Ovary (tissue), 3 donors: ENCODE data around the gene ITPR1.

Source experiments
- EP300 ChIP-seq: sonication (generic); formaldehyde crosslinking; IDR thresholded peaks from one replicate; pipeline ENCODE4 v1.6.1; 2017; ENCODE audit warnings: antibody characterized with exemption
- TF ChIP-seq, protein P1 (sequence below), 3 donors: fragments of 450-650 bp in 2 of 3; fragments of 200-600 bp in 1 of 3; IDR thresholded peaks; one replicate each; pipeline versions ENCODE4 v1.5.1 to v1.8.0; 2016 to 2022; ENCODE audit warnings: antibody characterized with exemption in 3 of 3, mild to moderate bottlenecking in 1 of 3
- donor health status: DM: no; HTN: no; CAD: no.

DNA sequence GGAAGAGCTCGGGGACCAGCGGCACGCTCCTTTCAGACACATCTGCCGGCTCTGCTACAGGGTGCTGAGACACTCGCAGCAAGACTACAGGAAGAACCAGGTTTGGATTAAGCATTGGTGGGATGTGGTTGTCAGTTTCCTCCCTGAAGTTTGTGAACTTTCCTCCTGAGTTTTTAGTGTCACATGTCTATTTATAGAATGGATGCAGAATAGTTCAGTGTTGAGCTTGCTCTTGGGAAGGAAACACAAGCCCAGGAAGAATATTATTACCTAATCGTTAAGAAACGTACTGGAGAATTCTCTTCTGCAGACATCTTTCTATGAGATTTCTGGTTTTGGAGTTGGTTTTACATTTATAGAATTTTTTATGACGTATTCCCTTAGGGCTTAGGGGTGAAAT lies 172.0 kb downstream of the ITPR1 start:
- TF ChIP-seq, protein P1, sequence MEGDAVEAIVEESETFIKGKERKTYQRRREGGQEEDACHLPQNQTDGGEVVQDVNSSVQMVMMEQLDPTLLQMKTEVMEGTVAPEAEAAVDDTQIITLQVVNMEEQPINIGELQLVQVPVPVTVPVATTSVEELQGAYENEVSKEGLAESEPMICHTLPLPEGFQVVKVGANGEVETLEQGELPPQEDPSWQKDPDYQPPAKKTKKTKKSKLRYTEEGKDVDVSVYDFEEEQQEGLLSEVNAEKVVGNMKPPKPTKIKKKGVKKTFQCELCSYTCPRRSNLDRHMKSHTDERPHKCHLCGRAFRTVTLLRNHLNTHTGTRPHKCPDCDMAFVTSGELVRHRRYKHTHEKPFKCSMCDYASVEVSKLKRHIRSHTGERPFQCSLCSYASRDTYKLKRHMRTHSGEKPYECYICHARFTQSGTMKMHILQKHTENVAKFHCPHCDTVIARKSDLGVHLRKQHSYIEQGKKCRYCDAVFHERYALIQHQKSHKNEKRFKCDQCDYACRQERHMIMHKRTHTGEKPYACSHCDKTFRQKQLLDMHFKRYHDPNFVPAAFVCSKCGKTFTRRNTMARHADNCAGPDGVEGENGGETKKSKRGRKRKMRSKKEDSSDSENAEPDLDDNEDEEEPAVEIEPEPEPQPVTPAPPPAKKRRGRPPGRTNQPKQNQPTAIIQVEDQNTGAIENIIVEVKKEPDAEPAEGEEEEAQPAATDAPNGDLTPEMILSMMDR (IDR thresholded peaks at IDR 0.05), result no peak
- no peak for TF ChIP-seq EP300
